Activated effector memory CD4-positive, alpha-beta T cell treated with Interleukin-2 at 50 U/mL for 16 hours (primary cell): ENCODE results near the gene ADD2.

Source experiments
- DNase-seq: peaks from one replicate; pipeline ENCODE4 v3.0.0-alpha.2; 2020

ADD2 gene

DNA sequence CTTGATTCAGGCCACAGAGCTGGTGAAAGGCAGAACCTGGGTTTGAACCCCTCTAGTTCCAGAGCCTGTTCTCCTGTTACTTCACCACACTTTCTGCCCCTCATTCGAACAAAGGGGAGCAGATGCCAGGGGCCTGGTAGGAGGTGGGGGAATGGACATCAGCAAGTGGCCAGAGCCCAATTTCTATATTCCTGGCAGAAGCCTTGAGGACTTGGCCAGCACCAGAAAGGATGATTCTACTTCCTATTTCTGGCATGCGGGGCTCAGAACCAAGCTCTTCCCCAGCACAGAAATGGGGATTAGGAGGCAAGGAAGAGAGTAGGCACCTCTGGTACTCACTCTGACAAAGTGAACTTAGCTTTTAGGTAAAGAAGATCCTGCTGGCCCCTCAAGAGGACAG lies 49.3 kb downstream of the ADD2 start:
- DNase-seq = no peak

DNA sequence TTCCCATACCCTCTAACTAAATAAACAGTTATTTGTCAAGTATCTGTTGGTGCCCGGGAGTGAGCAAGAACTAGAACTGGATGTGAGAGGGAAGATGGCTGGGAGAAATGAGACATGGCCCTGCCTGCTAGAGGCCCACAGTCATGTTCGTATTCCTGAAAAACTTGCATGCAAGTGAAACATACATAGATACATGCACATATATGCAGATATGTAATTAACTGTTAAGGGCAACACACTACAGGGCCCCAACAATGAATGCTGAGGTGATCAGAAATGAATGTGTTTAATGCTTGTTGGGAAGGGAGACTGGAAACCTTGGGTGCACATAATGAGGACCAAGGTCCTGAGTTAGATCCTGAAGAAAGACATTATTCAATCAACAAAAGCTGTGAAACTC lies 49.8 kb downstream of the ADD2 start:
- no peak for DNase-seq

GRCh38 chr2:70717431-70718038 lies 50.5 kb downstream of the ADD2 start:
- no peak for DNase-seq

DNA sequence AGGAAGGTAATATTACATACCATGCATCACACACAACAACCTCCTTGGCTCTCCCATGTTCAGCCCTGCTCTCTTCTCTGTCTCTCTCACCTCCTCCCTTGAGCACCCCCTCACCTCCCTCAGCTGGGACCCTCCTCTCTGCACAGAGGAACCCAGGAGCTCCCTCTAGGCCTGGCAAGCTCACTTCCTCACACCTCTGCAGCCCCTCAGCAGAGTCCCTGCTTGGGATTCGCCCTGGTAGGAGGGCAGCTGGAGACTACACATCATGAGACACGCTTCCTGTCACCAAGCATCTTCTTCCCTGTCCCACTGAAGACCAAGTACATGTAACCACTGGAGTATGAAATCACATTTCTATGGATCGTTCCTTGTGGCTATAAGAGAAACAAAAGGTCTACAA lies 51.0 kb downstream of the ADD2 start:
- DNase-seq = no peak

GRCh38 chr2:70716131-70716743 lies 51.8 kb downstream of the ADD2 start:
- DNase-seq = no peak

GRCh38 chr2:70715071-70715985 lies 52.7 kb downstream of the ADD2 start:
- DNase-seq = no peak

DNA sequence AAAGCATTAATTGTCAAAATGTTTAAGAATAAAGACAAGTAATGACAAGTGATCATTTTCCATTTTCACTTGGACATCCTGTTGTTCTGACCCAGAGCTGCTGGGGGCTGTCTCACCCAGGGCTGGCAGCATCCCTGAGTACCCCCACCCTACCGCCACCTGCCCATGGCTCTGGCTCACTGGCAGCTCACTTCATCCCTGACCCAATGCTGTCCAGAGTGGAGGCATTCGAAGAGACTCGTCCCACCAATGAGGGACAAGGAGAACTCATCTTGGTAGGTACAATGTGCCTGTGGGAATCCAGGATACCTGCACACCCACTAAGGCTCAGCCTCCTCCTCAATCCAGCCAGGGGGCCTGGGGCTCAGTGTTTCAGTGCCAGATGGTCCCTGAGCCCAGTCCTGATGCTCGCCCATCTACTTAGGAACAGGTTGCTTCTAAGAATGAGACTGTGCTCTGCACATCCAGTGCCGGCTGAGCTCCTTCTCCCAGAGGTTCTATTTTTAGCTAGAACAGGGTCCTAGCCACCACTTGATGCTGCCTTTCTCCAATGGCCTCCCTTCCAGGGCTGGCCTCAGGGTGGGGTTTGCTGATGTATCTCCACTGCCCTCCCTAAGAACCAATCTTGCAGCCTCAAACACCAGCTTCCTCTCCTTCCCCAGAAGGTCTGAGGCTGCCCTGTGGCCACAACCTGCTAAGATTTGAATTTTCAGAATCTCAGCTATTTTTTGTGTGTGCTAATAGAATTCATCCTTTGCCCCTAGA lies 53.7 kb downstream of the ADD2 start:
- no peak for DNase-seq

- no peak for DNase-seq
These were observed 55.1 kb downstream of the ADD2 start for GRCh38 chr2:70712916-70713315.

- no peak for DNase-seq
These were observed 56.8 kb downstream of the ADD2 start for GRCh38 chr2:70711191-70711590.

DNA sequence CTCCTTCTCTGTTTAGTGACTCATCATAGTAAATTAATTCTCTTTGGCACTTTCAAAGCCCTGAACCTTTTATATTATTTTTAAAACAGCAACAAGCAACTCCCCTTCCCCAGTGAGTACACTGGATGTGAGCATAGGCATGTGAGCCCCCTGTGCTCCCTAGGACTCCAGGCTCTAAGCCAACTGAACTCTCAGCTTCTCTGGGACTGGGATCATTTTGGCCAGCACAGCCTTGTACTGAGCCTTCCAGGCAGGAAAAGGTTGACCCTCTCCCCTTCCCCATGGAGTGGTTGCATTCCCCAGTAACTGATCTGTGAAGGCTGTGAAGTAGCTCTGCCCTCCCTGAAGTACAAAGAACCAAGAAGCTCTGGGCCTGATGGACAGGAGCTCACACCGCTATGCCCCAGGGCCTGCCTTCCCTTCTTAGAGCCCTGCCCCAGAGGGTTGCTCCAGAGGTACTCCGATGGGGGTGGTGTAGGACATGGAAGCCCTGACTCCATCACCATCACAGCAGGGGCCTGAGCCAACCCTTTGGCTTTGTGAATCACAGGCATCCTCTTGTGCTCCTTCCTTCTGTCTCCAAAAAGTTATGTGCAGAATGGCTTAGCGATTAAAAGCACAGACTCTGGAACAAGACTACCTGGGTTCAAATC lies 57.8 kb downstream of the ADD2 start:
- no peak for DNase-seq

- DNase-seq = no peak
These were observed 58.5 kb downstream of the ADD2 start for GRCh38 chr2:70709275-70710037.

DNA sequence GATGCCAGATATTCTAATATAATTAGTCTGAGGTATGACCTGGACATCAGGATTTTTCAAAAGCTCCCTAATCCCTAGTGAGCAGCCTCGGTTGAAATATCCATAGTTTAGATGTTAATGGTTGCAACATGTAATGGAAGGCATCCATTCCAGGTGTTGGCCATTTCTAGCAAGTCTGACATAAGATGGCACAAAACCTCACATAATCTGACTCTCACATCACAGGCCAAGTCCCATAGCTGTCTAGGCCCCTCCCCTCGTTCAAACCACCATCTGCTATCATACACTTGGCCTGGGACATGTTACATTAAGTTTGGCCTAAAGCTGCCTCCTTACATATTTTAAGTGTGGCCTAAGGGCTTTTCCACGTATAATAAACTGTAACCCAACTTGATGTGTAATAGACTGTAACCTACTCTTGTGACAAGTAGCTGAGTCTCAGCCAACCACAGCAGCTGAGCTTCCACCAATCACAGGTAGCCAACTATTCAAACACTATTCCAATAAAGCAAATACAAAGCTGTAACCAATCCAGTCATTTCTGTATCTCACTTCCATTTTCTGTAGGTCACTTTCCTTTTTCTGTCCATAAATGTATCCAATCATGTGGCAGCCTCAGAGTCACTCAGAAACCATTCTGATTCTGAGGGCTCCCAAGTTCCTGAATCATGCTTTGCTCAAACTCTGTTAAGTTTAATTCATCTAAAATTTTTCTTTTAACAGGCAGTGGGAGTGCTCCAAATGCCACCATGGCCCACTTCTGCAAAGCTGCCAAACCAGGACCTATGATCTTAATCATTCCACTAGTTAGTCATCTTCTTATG lies 59.4 kb downstream of the ADD2 start:
- no peak for DNase-seq

DNA sequence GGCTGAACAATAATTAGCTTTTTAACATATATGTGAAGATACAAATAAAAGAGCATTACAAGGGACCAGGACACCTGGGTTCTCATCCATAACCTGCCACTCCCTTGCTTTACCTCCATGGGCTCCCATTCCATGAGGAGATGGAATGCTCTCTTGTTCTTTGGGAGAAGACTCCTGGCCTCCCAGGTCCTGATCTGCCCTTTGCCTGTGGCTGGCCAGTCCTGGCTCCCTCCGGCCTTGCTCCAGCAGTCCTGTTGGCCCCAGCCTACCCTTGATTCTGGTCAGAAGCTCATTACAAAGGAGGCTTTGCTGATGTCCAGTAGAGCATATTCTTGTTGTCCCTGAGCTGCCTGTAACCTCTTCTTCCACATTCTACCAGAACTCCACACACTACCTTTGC lies 60.3 kb downstream of the ADD2 start:
- no peak for DNase-seq

- no peak for DNase-seq
These were observed 61.8 kb downstream of the ADD2 start for GRCh38 chr2:70706026-70706795.

GRCh38 chr2:70705160-70705850 lies 62.7 kb downstream of the ADD2 start:
- no peak for DNase-seq

- no peak for DNase-seq
These were observed 64.0 kb downstream of the ADD2 start for GRCh38 chr2:70703900-70704549.

DNA sequence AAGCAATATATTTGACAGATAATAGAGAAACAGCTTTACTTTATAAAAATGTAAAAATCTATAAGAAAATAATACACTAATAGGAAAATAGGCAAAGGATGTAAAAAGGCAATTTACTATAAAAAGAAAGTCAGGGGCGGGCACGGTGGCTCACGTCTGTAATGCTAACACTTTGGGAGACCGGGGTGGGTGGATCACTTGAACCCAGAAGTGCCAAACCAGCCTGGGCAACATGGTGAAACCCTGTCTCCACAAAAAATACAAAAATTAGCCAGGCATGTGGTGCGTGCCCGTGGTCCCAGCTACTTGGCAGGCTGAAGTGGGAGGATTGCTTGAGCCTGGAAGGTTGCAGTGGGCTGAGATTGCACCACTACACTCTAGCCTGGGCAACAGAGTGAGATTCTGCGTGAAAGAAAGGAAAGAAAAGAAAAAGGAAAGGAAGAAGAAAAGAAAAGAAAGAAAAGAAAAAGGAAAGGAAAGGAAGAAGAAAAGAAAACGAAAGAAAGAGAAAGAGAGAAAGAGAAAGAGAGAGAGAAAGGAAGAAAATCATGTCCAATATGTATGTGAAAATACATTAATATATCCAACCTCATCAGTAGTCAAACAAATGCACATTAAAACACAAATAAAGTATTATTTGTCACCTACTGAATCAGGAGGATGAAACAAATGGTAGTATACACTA lies 65.1 kb downstream of the ADD2 start:
- DNase-seq = no peak

GRCh38 chr2:70698847-70699246 lies 69.2 kb downstream of the ADD2 start:
- DNase-seq = no peak
